HG03039 (cell line): ENCODE measurements around the gene TMEM120B.
"Not testable (repeated sequence)": the region's sequence is repeated elsewhere in the genome, so short reads cannot be mapped to it uniquely, and the experiment has no call there.

Experiments used
- ATAC-seq: cut with Tn5 transposase; IDR thresholded peaks from one replicate; pipeline ENCODE4 v1.9.1; 2021; ENCODE audit warnings: mild to moderate bottlenecking, moderate library complexity; ENCODE audit not compliant: unreplicated experiment

The TMEM120B gene

GRCh38 chr12:121712461-121713256, at the start of gene TMEM120B:
TMEM120B (plus strand) TSS chr12:121712752; CDS start chr12:121712896, 144 bp downstream.
- ATAC-seq: peak; percentile 80

DNA sequence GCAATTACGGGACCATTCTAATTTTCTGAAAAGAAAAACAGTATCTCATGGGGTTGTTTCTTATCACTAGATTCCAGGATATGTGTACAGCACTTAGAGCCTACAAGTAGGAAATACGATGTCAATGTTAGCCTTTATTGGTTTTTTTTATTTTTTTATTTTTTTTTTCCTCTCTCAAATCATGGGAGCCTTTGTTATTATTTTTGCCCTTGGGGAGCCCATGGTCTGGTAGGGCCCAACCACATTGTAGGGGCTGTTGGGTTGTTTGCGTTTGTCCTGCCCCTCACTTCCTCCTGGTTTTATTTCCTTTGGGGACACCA, 49.0 kb upstream of the TMEM120B start:
- ATAC-seq: no peak

DNA sequence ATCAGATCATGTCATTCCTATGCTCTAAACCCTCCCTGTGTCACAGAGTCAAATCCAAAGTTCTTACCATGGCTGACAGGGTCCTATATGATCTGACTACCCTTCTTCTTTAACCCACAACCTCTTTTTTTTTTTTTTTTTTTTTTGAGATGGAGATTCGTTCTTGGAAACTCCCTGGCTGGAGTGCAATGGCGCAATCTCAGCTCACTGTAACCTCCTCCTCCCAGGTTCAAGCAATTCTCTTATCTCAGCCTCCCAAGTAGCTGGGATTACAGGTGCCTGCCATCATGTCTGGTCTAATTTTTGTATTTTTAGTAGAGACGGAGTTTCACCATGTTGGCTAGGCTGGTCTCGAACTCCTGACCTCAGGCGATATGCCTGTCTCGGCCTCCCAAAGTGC, 45.7 kb upstream of the TMEM120B start:
- not testable (repeated sequence) for ATAC-seq

GRCh38 chr12:121668750-121669520, 43.6 kb upstream of the TMEM120B start:
- no peak for ATAC-seq

DNA sequence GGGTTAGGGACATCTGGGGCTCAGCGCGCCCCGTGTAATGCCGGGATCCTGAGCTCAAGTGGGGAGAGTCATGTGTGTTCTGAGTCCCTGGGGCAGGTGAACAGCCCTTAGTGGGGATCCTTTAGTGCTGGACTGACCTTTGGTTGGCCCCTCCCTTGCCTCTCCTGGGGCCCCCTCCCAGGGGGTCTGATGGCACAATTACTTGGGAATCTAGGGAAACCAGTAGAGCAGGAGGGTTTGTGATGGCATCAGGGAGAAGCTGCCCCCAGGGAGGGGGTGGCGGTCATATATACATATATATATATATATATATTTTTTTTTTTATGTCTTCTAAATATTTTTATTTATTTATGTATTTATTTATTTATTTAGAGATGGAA, 43.0 kb upstream of the TMEM120B start, which contains the start of gene MORN3:
Gene MORN3, minus strand, starts transcription at position 134 of the 380 bp plus-strand sequence. CDS start 171 bp downstream, outside the sequence.
- ATAC-seq: no peak

DNA sequence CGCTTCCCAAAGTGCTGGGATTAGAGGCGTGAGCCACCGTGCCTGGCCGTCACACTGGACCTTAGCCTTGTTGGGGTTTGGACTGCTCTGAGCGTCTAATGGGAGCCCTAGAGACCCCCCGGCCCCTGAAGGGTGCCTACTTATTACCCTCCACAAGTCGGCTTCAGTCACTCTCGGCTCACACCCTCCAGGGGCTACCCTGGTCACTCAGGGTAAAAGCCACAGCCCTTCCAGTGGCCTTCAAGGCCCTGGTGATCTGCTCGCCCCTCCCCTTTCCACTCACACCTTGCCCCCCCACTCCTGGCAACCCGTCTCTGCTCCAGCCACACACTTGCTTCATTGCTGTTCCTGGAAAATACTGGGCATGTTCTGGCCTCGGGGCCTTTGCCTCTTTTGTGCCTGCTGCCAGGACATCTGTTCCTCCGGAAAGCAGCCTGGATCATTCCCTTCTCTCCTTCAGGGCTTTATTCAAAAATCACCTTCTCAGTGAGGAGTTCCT, 39.5 kb upstream of the TMEM120B start:
- no peak for ATAC-seq

DNA sequence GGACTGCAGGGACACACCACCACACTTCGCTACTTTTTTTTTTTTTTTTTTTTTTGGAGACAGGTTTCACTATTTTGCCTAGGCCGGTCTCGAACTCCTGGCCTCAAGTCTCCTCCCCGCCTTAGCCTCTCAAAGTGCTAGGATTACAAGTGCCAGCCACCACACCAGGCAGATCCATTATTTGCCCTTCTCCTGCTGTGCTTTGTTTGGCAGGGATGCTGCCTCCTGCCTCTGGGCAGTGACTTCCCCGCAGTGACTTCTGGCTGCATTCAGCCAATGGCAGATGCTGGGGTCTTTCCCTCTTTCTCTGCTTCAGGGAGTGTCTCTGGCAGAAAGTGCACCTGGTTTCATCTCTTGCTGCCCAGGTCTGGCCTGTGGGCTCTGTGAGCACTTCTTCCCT, 36.4 kb upstream of the TMEM120B start:
- ATAC-seq: no peak

DNA sequence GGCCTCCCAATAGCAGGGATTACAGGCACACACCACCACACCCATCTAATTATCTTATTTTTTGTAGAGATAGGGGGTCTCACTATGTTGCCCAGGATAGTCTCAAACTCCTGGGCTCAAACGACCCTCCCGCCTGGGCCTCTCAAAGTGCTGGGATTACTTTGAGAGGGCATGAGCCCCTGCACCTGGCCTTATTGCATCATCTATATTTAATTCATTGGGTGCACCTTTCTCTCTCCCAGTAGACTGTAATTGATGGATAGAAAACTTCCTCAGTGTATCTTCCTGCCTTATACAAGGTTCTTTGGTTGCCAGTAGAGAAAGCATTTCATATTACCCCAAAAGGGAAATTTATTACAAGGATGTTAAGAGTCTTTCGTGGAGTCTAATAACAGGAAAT, 34.2 kb upstream of the TMEM120B start:
- ATAC-seq: no peak

DNA sequence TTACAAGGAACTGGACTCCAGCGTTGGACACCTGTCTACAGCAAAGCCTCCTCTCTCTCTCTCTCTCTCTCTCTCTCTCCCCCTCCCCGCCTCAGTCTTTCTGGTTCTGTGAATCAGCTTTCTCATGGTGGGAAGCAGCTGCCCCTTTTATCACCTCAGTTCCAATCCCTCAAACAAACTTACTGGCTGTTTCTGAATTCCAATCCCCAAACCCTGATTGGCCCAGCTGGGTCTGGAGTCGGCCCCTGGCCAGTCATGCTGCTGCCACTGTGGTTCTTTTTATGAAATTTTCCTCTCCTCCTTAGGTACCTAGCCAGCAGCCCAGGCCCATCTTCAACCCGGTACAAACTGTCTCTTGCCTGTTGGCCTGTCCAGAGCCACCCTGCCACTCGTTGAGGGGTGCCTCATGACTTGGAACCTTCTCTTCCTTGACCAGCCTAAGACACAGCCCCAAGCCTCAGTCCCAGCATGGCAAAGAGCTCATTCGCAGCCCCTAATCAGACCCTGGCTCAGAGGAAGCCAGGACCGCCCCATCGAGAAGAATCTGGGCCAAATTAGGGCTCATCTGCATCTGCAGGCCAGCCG, 33.7 kb upstream of the TMEM120B start:
- ATAC-seq: no peak

- ATAC-seq: not testable (repeated sequence)
These were observed 32.8 kb upstream of the TMEM120B start for GRCh38 chr12:121679661-121680197.

DNA sequence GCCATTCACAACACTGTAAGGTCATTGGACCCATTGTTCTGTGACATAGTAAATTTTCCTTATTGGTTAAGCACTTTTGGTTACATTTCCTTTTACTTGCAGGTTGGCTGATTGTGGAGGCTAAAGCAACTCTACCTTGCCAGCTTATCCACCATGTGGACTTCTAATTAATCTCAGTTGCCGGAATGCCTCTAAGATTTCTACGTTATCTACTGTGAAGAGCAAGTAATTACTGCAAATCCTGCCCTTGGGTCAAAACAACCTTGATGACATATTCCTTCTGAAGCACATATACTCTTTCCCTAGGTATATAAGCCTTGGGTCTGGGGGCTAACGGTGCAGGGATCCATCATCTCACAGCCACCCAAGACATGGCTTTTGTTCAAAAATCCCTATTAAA, 23.6 kb upstream of the TMEM120B start:
- ATAC-seq: no peak

- ATAC-seq: no peak
These were observed 23.1 kb upstream of the TMEM120B start for GRCh38 chr12:121689430-121689829.

- ATAC-seq: not testable (repeated sequence)
These were observed 19.8 kb upstream of the TMEM120B start for GRCh38 chr12:121692744-121693143.

DNA sequence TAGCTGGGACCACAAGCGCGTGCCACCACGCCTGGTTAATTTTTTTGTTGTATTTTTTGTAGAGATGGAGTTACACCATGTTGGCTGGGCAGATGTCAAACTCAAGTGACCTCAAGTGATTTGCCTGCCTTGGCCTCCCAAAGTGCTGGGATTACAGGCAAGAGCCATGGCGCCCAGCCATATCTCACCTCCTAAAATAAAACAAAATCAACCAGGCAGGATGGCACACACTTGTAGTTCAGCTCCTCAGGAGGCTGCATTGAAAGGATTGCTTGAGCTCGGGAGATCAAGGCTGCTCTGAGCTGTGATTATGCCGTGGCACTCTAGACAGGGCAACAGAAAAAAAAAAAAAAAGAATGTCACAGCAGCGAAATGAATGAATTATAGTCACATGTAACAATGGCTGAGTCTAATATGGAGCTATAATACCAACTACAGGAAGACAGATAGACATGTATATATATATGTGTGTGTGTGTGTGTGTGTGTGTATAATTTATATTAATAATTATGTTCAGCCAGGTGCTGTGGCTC, 19.3 kb upstream of the TMEM120B start:
- no peak for ATAC-seq

GRCh38 chr12:121697093-121697698, 15.4 kb upstream of the TMEM120B start:
- ATAC-seq: no peak

- not testable (repeated sequence) for ATAC-seq
These were observed 14.7 kb upstream of the TMEM120B start for GRCh38 chr12:121697861-121698260.

GRCh38 chr12:121701667-121702277, 10.8 kb upstream of the TMEM120B start:
- ATAC-seq: no peak

- ATAC-seq: no peak
These were observed 9.6 kb upstream of the TMEM120B start for GRCh38 chr12:121702944-121703343.

DNA sequence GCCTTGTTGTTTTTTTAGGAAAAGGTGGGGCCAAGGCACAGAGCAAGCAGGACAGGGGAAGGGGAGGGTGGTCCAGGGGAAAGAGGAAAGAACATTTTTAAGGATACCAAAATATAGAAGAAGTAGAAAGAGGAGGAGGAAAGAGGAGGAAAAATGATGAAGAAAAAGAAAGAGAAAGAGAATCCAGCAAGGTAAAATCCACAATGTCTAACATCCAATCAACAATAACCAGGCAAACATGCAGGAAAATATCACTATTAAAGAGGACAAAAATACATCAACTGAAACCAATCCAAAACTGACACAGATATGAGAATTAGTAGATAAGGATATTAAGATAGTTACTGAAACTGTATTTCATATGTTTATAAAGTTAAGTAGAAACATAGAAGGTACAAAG, 7.0 kb upstream of the TMEM120B start:
- no peak for ATAC-seq
